Thyroid gland (tissue), 4 donors: ENCODE results near the gene CCDC170. TPM values are rescaled to one million over a fixed set of nuclear protein-coding genes. Genes with fewer than 3 reads are reported as not detected.

Experiments
- DNase-seq, 2 donors: peaks; one replicate each; pipeline ENCODE4 v3.0.0-alpha.2; 2019
- H3K27ac ChIP-seq, 3 donors: fragments of 200-600 bp; sonication (generic); 1 replicate in 2 of 3; 2 replicates in 1 of 3; pipeline ENCODE4 v1.5.1; 2016 to 2019; ENCODE audit warnings: mild to moderate bottlenecking in 1 of 3, moderate library complexity in 1 of 3
- H3K27me3 ChIP-seq: fragments of 200-600 bp; sonication (generic); one replicate; pipeline ENCODE4 v1.5.1; 2019
- H3K36me3 ChIP-seq, 2 donors: fragments of 200-600 bp; sonication (generic); one replicate each; pipeline ENCODE4 v1.5.1; 2016 to 2019
- H3K4me1 ChIP-seq, 2 donors: fragments of 200-600 bp; sonication (generic); one replicate each; pipeline ENCODE4 v1.5.1; 2017 to 2019
- H3K4me3 ChIP-seq, 3 donors: fragments of 200-600 bp; sonication (generic); replicated peaks in 1 of 3; 1 replicate in 2 of 3; 2 replicates in 1 of 3; pipeline ENCODE4 v1.5.1; 2016; ENCODE audit warnings: mild to moderate bottlenecking in 1 of 3
- H3K9me3 ChIP-seq: fragments of 200-600 bp; sonication (generic); one replicate; pipeline ENCODE4 v1.5.1; 2017
- POLR2A ChIP-seq, 2 donors: fragments of 450-650 bp; IDR thresholded peaks; one replicate each; pipeline ENCODE4 v1.6.1; 2017; ENCODE audit warnings: antibody characterized with exemption in 2 of 2, mild to moderate bottlenecking in 2 of 2, moderate library complexity in 1 of 2
- WGBS, 2 donors: methylation state at CpG; one replicate each; pipeline ENCODE4 v1.1.5; 2017; 5-methylcytosine and 5-hydroxymethylcytosine counted together
- intact Hi-C: fragments of 100-400 bp; cut with DNase I; formaldehyde crosslinking; loops from one replicate; pipeline ENCODE4 v1.15.1; 2023
- total RNA-seq, 4 donors: library from RNA; depleted of rRNA; stranded (reverse); fragments of >200 nt; gene quantifications; one replicate each; pipeline ENCODE4 v1.2.3, GENCODE V29; 2016
- TF ChIP-seq, protein P1 (sequence below), 6 experiments: fragments of 200-600 bp in 3 of 6; fragments of 450-650 bp in 3 of 6; sonication (generic) in 3 of 6; IDR thresholded peaks; one replicate each; pipeline ENCODE4 v1.5.1; 2016 to 2019; ENCODE audit warnings: antibody characterized with exemption in 6 of 6, mild to moderate bottlenecking in 2 of 6, inconsistent platforms in 1 of 6, moderate library complexity in 1 of 6

The CCDC170 gene
- total RNA-seq, 4 donors from 2014 or later, result 3.4 to 6.9 (median 4.2) TPM

GRCh38 chr6:151649835-151650234 is 156.0 kb downstream of the CCDC170 start:
- TF ChIP-seq POLR2A (IDR thresholded peaks at IDR 0.05), result no peak
- TF ChIP-seq, protein P1, sequence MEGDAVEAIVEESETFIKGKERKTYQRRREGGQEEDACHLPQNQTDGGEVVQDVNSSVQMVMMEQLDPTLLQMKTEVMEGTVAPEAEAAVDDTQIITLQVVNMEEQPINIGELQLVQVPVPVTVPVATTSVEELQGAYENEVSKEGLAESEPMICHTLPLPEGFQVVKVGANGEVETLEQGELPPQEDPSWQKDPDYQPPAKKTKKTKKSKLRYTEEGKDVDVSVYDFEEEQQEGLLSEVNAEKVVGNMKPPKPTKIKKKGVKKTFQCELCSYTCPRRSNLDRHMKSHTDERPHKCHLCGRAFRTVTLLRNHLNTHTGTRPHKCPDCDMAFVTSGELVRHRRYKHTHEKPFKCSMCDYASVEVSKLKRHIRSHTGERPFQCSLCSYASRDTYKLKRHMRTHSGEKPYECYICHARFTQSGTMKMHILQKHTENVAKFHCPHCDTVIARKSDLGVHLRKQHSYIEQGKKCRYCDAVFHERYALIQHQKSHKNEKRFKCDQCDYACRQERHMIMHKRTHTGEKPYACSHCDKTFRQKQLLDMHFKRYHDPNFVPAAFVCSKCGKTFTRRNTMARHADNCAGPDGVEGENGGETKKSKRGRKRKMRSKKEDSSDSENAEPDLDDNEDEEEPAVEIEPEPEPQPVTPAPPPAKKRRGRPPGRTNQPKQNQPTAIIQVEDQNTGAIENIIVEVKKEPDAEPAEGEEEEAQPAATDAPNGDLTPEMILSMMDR (IDR thresholded peaks at IDR 0.05), result no peak
- no peak for DNase-seq
- intact Hi-C loops, result no loop called here
- Histone ChIP-seq H3K27ac (no peak overlapping the region), H3K4me3 (no peak overlapping the region), H3K27me3 (no peaks in the 10 kb centered on the region), H3K4me1 (peaks cover 15 to 19% of the 10 kb centered on the region in 2 donors), H3K36me3 (no peaks in the 10 kb centered on the region), H3K9me3 (no peaks in the 10 kb centered on the region)
- 66 to 80% methylated on average over 4 of the region's 4 CpGs for WGBS, 2 donors

- no peak for DNase-seq
- WGBS, 2 donors, result 86 to 92% methylated on average over 3 of the region's 3 CpGs
- no peak overlapping the region for H3K4me3 ChIP-seq
- no peaks in the 10 kb centered on the region for H3K36me3 ChIP-seq
- peak overlapping the region in 1 of 3 donors; percentile 64 for H3K27ac ChIP-seq
- H3K9me3 ChIP-seq, result no peaks in the 10 kb centered on the region
- H3K4me1 ChIP-seq, result peaks cover 15 to 19% of the 10 kb centered on the region in 2 donors
- no peak for TF ChIP-seq POLR2A (IDR thresholded peaks at IDR 0.05)
- TF ChIP-seq, protein P1 (IDR thresholded peaks at IDR 0.05), result no peak
- intact Hi-C loops, result no loop called here
- H3K27me3 ChIP-seq, result no peaks in the 10 kb centered on the region
These were observed 157.8 kb downstream of the CCDC170 start for GRCh38 chr6:151651639-151652038.

DNA sequence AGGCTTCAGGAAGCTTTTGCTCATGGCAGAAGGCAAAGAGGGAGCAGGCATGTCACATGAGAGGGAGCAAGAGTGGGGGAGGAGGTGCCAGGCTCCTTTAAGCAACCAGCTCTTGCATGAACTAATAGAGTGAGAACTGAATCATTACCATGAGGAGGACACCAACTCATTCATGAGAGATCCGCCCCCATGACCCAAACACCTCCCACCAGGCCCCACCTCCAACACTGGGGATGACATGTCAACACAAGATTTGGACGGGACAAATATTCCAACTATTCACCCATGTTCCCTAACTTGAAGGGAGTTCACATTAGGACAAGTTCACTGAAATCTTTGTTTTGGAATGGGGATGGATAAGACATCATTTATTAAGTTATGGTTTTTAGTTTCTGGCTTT is 158.5 kb downstream of the CCDC170 start:
- Histone ChIP-seq H3K9me3 (no peaks in the 10 kb centered on the region), H3K27ac (peak overlapping the region in 2 of 3 donors; percentile 3 to 64), H3K4me3 (no peak overlapping the region), H3K27me3 (no peaks in the 10 kb centered on the region), H3K4me1 (peaks cover 15 to 19% of the 10 kb centered on the region in 2 donors), H3K36me3 (no peaks in the 10 kb centered on the region)
- intact Hi-C loops, result no loop called here
- peak; percentile 30 to 32 for DNase-seq
- WGBS, 2 donors, result 63 to 73% methylated on average over 2 of the region's 2 CpGs
- no peak for TF ChIP-seq POLR2A (IDR thresholded peaks at IDR 0.05)
- TF ChIP-seq, protein P1 (IDR thresholded peaks at IDR 0.05), result no peak

GRCh38 chr6:151655099-151655498 is 161.3 kb downstream of the CCDC170 start:
- WGBS, 2 donors, result 90 to 95% methylated on average over 2 of the region's 2 CpGs
- peaks cover 15 to 19% of the 10 kb centered on the region in 2 donors for H3K4me1 ChIP-seq
- H3K9me3 ChIP-seq, result no peaks in the 10 kb centered on the region
- H3K27me3 ChIP-seq, result no peaks in the 10 kb centered on the region
- DNase-seq, result no peak
- H3K4me3 ChIP-seq, result no peak overlapping the region
- H3K36me3 ChIP-seq, result no peaks in the 10 kb centered on the region
- intact Hi-C loops, result no loop called here
- TF ChIP-seq POLR2A (IDR thresholded peaks at IDR 0.05), result no peak
- TF ChIP-seq, protein P1 (IDR thresholded peaks at IDR 0.05), result no peak
- H3K27ac ChIP-seq, result no peak overlapping the region

DNA sequence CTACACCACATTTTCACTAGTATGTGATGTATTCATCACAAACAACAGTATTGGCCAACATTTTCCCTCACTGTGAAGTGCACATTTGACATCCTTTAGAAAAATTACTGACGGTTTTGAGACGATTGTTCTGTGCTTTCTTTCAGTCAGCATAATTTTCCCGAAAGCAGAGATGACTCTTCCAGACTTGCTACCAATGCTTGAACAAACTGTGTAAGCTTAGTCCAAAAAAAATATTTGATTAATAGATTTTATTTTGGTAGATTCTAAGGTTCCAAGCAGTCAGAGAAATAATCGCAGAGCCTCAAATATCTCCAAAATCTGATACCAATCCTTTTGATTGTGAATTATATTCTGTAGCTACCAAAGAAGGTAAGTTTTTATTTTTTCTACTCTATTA is 162.6 kb downstream of the CCDC170 start:
- no peak for DNase-seq
- 94 to 97% methylated on average over 4 of the region's 4 CpGs for WGBS, 2 donors

More for the DNA sequence above, 162.6 kb downstream of the CCDC170 start:
- Histone ChIP-seq H3K27ac (no peak overlapping the region), H3K36me3 (no peaks in the 10 kb centered on the region), H3K4me1 (peaks cover 15 to 18% of the 10 kb centered on the region in 2 donors), H3K9me3 (no peaks in the 10 kb centered on the region), H3K4me3 (no peak overlapping the region), H3K27me3 (no peaks in the 10 kb centered on the region)
- intact Hi-C loops, result no loop called here
- TF ChIP-seq, protein P1 (IDR thresholded peaks at IDR 0.05), result no peak
- no peak for TF ChIP-seq POLR2A (IDR thresholded peaks at IDR 0.05)
